ENCODE data around the gene IFT88. TPM values are rescaled to one million over a fixed set of nuclear protein-coding genes. Genes with fewer than 3 reads are reported as not detected.
"Not testable (repeated sequence)": the region's sequence is repeated elsewhere in the genome, so short reads cannot be mapped to it uniquely, and the experiment has no call there.

Gene IFT88
- total RNA-seq, 1 donor from 2014 or later: 13.6 TPM

DNA sequence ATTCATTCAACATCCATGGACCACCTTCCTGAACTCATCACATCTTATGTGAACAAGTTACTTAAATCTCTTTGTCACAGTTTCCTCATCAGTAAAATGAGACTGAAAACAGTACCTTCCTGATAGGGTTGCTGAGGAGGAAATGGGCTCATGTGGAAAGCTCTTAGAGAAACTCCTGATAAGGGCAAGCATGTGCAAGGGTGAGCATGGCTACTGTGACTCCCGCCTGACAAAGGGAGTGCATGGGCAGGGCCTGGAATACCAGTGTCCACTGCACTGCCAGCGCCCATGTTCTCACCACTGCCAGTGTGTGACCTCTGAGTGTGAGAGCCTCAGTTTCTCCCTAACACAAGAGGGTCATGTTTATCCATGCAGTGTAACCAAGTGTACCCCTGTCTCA lies 109.3 kb downstream of the IFT88 start:
- ATAC-seq (peak; percentile 36), DNase-seq (no peak)
- H3K27me3 ChIP-seq: no peaks in the 10 kb centered on the region
- H3K4me1 ChIP-seq: no peaks in the 10 kb centered on the region
- no peaks in the 10 kb centered on the region for H3K9me3 ChIP-seq
- intact Hi-C loops (cut with DNase I): no loop called here
- TF ChIP-seq, protein P1, sequence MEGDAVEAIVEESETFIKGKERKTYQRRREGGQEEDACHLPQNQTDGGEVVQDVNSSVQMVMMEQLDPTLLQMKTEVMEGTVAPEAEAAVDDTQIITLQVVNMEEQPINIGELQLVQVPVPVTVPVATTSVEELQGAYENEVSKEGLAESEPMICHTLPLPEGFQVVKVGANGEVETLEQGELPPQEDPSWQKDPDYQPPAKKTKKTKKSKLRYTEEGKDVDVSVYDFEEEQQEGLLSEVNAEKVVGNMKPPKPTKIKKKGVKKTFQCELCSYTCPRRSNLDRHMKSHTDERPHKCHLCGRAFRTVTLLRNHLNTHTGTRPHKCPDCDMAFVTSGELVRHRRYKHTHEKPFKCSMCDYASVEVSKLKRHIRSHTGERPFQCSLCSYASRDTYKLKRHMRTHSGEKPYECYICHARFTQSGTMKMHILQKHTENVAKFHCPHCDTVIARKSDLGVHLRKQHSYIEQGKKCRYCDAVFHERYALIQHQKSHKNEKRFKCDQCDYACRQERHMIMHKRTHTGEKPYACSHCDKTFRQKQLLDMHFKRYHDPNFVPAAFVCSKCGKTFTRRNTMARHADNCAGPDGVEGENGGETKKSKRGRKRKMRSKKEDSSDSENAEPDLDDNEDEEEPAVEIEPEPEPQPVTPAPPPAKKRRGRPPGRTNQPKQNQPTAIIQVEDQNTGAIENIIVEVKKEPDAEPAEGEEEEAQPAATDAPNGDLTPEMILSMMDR (IDR thresholded peaks at IDR 0.05): no peak
- no peaks in the 10 kb centered on the region for H3K36me3 ChIP-seq
- no peak overlapping the region for H3K4me3 ChIP-seq
- no peak overlapping the region for H3K27ac ChIP-seq

- intact Hi-C loops (cut with DNase I); H3K4me3 ChIP-seq; H3K4me1 ChIP-seq; DNase-seq; ATAC-seq; H3K9me3 ChIP-seq; H3K27me3 ChIP-seq; H3K27ac ChIP-seq; H3K36me3 ChIP-seq: not testable (repeated sequence)
Observed at GRCh38 chr13:20678606-20679005, 111.6 kb downstream of the IFT88 start.

- TF ChIP-seq, protein P1 (IDR thresholded peaks at IDR 0.05): no peak
- no peak overlapping the region for H3K27ac ChIP-seq
- no peaks in the 10 kb centered on the region for H3K9me3 ChIP-seq
- no peaks in the 10 kb centered on the region for H3K36me3 ChIP-seq
- H3K4me3 ChIP-seq: no peak overlapping the region
- H3K27me3 ChIP-seq: no peaks in the 10 kb centered on the region
- DNase-seq: no peak
- intact Hi-C loops (cut with DNase I): no loop called here
- no peaks in the 10 kb centered on the region for H3K4me1 ChIP-seq
- ATAC-seq: no peak
Observed at GRCh38 chr13:20679879-20680278, 112.9 kb downstream of the IFT88 start.

DNA sequence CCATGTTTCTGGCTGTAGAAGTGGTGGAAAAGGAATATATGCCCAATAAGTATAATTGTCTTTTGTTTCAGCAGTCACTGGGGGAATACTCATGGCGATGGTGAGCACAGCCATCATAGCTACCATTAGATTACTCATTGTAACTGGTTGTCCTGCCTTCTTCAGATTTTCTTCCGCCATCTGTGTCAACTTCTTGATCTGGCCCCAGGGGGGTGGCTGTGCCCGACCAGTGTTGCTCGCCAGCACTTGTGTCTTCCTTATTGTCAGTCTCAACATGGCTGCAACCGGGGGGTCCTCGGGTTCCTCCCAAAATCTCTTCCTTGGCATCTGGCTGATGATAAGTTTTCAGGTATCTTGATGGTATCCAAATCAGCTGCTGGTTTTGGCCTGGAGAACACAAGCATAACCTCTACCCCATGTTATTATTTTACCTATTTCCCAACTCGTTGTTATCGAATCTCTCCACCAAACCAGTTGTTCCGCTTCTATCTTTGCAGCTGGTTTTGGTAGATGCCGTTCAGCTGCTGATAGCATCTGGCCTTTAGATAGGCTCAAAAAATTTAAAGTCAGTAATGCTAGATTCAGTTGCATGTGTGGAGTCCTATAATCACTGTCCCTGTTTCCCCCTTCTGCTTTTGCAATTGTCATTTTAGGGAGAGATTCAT lies 113.6 kb downstream of the IFT88 start:
- Histone ChIP-seq H3K36me3 (no peaks in the 10 kb centered on the region), H3K27ac (no peak overlapping the region), H3K27me3 (no peaks in the 10 kb centered on the region), H3K4me1 (no peaks in the 10 kb centered on the region), H3K9me3 (no peaks in the 10 kb centered on the region), H3K4me3 (no peak overlapping the region)
- ATAC-seq (no peak), DNase-seq (no peak)
- TF ChIP-seq, protein P1 (IDR thresholded peaks at IDR 0.05): no peak
- intact Hi-C loops (cut with DNase I): no loop called here

DNA sequence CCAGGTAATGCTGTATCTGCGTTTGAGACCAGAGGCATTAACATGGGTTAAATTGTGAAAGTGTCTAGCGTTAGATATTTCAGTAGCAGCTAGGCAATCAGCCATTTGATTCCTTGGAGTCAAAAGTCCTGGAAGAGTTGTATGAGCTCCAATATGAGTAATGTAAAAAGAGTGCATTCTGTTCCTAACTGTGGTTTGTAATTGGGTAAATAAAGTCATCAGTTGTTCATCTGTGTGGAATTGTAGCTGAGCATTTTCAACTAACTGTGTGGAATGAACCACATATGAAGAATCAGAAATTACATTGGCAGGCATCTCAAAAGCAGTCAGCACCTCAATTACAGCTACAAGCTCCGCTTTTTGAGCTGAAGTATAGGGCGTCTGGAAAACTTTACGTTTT lies 114.5 kb downstream of the IFT88 start:
- H3K4me3 ChIP-seq; H3K27me3 ChIP-seq; H3K27ac ChIP-seq; intact Hi-C loops (cut with DNase I); H3K4me1 ChIP-seq; H3K36me3 ChIP-seq; ATAC-seq; H3K9me3 ChIP-seq; DNase-seq: not testable (repeated sequence)

DNA sequence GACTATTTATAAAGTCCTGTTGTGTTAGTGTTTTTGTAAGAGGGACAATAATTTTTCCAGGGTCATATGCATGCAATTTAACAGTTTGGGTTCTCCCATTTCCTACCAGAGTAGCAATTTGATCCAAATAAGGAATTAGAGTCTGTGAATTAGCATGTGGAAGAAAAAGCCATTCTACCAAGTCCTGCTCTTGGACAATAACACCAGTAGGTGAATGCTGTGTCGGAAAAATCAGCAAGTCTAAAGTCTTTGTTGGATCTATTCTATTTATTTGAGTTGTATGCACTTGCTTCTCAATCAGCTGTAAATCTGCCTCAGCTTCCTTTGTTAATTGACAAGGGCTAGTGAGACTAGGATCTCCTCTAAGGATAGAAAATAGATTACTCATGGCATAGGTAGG lies 115.1 kb downstream of the IFT88 start:
- ATAC-seq (no peak), DNase-seq (no peak)
- no peaks in the 10 kb centered on the region for H3K9me3 ChIP-seq
- intact Hi-C loops (cut with DNase I): no loop called here
- TF ChIP-seq, protein P1 (IDR thresholded peaks at IDR 0.05): no peak
- no peaks in the 10 kb centered on the region for H3K4me1 ChIP-seq
- H3K4me3 ChIP-seq: no peak overlapping the region
- no peak overlapping the region for H3K27ac ChIP-seq
- no peaks in the 10 kb centered on the region for H3K27me3 ChIP-seq
- H3K36me3 ChIP-seq: no peaks in the 10 kb centered on the region

- H3K27me3 ChIP-seq: no peaks in the 10 kb centered on the region
- no peak overlapping the region for H3K4me3 ChIP-seq
- no peaks in the 10 kb centered on the region for H3K4me1 ChIP-seq
- no peak overlapping the region for H3K27ac ChIP-seq
- ATAC-seq: no peak
- H3K36me3 ChIP-seq: no peaks in the 10 kb centered on the region
- TF ChIP-seq, protein P1 (IDR thresholded peaks at IDR 0.05): no peak
- intact Hi-C loops (cut with DNase I): no loop called here
- no peaks in the 10 kb centered on the region for H3K9me3 ChIP-seq
- no peak for DNase-seq
Observed at GRCh38 chr13:20684041-20684440, 117.1 kb downstream of the IFT88 start.
